Measurements from ENCODE around the gene IL22.

The IL22 gene, protein sequence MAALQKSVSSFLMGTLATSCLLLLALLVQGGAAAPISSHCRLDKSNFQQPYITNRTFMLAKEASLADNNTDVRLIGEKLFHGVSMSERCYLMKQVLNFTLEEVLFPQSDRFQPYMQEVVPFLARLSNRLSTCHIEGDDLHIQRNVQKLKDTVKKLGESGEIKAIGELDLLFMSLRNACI

DNA sequence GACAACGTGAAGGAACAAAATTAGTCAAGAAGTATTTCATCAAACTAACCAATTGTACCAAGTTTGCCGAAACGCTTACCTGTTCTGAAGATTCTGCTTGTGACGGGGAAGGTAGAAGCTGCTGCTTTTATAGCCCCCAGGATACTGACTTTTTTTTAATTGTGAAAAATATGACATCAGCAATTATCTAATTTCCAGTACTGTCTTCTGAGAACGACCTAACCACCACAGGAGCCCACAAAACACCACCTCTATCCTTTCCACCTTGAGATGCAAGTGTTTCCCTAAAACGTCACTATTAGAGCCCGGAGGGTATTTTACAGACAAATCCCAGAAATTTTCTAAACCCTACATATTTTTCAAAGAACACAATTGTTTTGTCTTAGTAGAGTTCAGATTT lies at the start of gene IL22:
Gene IL22 (minus strand): TSS at position 101 of the 400 bp plus-strand sequence. CDS start 156 bp downstream, outside the sequence.
- no peak for DNase-seq

DNA sequence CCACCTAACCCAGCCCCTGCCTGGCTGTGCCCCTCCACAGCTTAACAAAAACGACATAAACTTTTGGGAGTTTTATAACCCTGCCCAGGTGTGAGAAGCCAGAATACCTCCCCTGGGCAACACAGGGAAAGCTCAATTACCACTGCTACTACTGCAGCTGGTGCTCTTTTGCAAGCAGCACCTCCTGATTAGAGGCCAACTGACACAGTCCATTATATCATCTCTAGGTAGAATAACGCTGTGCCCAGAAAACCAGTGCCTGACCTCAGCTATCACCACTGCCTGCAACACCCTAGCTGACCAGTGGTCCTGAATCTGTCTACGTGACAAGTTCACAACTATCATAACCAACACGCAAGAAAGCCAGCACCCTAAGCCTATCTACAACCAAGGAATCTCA lies 44.5 kb upstream of the IL22 start:
- no peak for DNase-seq

- DNase-seq: no peak
These were observed 40.8 kb upstream of the IL22 start for GRCh38 chr12:68294251-68294650.

- DNase-seq: no peak
These were observed 39.9 kb upstream of the IL22 start for GRCh38 chr12:68293347-68293746.

DNA sequence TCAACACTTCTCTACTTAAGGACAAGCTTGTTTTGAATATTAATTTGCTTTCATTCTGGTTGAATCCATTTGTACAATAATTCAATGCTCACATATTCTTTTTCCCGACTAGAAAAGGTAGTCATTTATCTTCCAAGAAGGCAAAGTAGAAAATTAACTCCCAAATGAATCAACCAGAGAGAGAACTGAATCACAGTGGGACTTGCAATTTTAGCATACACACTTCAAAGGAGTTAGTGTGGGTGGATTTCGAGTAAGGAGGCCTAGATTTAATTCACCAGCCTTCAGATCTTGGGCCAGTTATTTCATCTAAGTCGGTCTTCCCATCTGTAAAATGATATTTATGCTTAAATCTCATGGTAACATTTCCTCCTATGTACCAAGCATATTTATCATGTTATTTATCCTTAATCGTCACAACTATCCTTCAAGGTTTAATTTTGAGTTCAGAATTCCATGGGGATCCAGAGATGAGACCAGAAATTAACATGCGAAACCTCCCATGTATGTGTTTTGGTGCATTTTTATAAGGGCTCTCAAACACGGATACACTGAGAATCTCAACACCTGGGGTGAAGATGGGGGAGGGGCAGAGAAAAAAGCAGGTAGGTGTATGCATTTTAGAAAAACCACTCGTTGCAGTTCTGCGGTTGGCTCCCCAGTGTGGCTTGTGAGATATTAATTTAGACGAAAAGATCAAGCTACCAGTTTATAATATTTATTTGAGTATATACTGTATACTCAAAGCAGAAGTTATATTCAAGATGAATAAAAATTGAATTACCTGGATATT lies 38.9 kb upstream of the IL22 start:
- DNase-seq: no peak

- DNase-seq: no peak
These were observed 38.1 kb upstream of the IL22 start for GRCh38 chr12:68291396-68292036.

DNA sequence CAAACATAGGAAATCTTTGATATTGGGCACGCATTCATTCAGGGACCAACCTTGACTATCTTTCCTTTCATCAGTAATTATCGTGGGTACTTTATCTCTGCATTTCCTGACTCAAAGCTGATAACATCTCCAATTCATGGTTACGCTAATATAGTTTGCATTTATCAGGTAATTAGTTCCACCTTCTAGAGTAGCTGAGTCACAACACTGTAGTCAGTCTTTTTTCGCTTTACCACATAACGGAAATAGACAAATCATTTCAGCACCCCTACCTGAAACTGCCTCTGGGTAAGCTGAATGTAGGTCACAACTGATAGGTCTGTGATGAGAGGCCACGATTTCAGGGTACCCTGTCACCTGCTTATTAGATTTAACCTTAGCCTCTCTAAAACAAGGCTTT lies 36.7 kb upstream of the IL22 start:
- peak in 1 of 2 experiments; percentile 42 for DNase-seq

GRCh38 chr12:68287106-68287505 lies 33.7 kb upstream of the IL22 start:
- DNase-seq: no peak

- DNase-seq: no peak
These were observed 33.0 kb upstream of the IL22 start for GRCh38 chr12:68286396-68286795.

DNA sequence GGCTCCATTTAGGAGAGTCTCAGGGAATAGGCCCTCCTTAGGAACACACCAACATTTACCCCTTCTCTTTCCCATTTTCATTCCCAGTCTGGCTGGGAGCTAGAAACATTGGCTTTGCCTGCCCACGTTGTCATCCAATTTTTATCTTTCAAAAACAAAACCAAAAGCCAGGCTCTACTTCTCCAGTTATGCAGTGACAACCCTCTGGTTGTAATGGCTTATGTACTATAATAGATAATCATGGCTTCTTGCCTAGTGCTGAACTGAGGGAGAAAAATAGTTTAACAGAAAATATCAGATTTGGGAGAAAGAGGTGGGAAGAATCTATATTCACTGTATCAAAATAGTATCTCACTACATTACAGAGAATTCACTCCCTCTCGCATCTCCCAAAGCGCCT lies 32.1 kb upstream of the IL22 start:
- DNase-seq: no peak

DNA sequence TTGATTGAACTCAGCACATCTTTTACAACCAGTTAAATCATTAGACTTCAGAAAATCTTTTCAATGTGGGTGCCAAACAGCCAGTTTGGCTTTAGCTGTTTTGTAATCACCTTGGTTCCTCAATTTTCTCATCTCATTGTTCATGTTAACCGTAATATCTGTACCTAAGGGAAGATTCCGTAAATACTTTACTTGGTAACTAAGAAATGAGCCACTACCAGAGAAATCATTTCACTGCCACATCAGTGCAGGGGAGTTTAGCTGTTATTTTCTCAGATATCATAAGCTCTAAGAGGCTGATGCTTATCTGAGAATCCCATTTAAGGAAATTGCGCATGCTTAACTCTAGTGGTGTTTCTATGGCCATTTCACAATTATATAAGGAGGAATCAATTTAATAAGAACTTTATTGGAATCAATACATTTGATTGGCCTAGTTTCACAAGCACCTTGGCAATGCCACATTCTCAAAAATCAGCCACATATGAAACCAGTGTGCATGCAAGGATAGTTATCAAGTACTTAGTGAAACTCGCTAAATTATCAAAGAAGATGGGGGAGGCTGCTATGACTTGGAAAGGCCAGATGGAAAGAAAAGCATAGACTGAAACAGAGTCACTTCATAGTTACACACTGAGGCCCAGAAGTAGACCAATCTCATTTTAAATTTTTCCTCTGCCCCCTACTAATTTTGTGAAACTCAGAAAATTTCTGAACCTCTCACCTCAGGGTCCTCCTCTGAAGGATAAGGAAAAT lies 28.1 kb upstream of the IL22 start:
- no peak for DNase-seq

DNA sequence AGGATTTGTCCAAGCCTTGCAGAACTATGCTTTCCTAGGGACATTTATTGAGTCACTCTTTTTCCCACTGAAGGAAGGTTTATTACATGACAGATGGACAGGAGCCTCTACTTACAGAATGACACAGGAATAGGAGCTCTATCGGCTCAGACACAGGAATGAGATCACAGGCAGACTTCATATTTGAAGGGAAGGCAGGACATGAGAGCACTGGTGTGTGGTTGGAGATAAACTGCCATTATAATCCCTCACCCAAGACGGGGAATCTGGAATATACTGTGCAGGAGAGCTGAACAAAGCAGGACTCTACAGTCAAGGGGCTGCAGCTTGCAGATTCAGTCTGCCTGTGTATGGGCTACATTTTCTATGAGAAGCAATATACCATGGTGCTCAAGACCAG lies 26.8 kb upstream of the IL22 start:
- DNase-seq: no peak

- DNase-seq: no peak
These were observed 26.0 kb upstream of the IL22 start for GRCh38 chr12:68279227-68280054.

DNA sequence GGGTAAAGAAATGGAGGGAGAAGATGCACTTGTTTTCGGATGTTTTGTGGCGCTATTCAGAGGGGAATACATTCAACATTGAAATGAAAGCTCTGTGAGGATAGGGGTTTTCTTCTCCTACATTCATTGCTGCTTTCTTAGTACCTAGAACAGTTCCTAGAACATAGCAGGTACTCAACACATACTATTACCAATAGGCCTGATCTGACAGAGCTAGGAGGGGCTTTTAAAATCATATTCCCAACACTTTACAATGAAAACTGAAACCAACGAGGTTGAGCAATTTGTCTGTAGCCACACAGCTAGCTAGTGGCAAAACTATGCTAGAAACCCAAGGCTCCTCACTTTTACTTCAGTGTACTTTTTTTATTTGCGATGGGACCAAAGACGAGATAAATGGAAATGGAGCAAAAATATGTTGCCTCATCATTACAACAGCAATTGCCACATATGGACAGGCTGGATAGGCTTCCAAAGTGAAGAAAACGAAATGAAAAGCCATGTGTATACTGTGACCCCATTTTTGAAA lies 23.1 kb upstream of the IL22 start:
- DNase-seq: no peak

GRCh38 chr12:68272732-68273131 lies 19.3 kb upstream of the IL22 start:
- no peak for DNase-seq

GRCh38 chr12:68271346-68271745 lies 17.9 kb upstream of the IL22 start:
- no peak for DNase-seq

- no peak for DNase-seq
These were observed 17.0 kb upstream of the IL22 start for GRCh38 chr12:68270358-68270757.

GRCh38 chr12:68269779-68270178 lies 16.4 kb upstream of the IL22 start:
- no peak for DNase-seq

- no peak for DNase-seq
These were observed 15.6 kb upstream of the IL22 start for GRCh38 chr12:68268967-68269366.

- no peak for DNase-seq
These were observed 14.5 kb upstream of the IL22 start for GRCh38 chr12:68267892-68268396.

DNA sequence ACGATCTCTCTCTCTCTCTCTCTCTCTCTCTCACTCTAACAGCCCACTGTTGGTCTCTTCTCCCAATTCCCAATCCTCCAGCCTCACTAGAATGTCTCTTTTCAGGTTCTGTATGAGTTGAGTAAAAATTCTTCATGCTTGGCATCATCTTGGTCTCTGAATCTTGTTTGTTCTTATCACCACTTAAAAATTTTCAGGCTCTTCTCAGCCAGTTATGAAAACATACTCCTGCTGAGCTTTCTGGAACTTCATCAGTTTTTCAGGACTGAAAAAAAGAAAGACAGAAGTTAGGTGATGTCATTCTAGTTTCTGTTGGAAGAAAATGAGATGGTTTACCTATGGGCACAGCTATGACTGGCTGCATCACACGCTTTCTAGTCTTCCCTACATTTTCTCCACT lies 11.5 kb upstream of the IL22 start:
- DNase-seq: no peak
